WTC11 (cell line): Measurements from ENCODE around the gene STK17B. TPM values are rescaled to one million over a fixed set of nuclear protein-coding genes. Genes with fewer than 3 reads are reported as not detected.

ENCODE experiments used
- ATAC-seq: fragments of 200-7000 bp; cut with Tn5 transposase; 2 replicates; pipeline ENCODE4 v1.10.0; 2021; ENCODE audit warnings: mild to moderate bottlenecking, moderate library complexity
- CTCF ChIA-PET: fragments of 300-600 bp; sonication (Branson Sonifier 250); formaldehyde crosslinking; loops from one replicate; lab custom pipeline; 2021; ENCODE audit warnings: antibody characterized with exemption; lab: Charles Lee
- POLR2A ChIA-PET: fragments of 350-600 bp; sonication (Branson Sonifier 250); formaldehyde crosslinking; loops from one replicate; lab custom pipeline; 2021; ENCODE audit warnings: antibody characterized with exemption; lab: Charles Lee
- DNase-seq: peaks from one replicate; pipeline ENCODE4 v3.0.0; 2021; ENCODE audit warnings: low spot score
- H3K27ac Mint-ChIP-seq: 2 replicates; pipeline ENCODE4 v1.8.0; 2021; ENCODE audit warnings: mixed read lengths
- H3K27me3 Mint-ChIP-seq: 2 replicates; pipeline ENCODE4 v1.8.0; 2021; ENCODE audit warnings: low read depth, mild to moderate bottlenecking, moderate library complexity, mixed read lengths
- H3K36me3 Mint-ChIP-seq: 2 replicates; pipeline ENCODE4 v1.8.0; 2021; ENCODE audit warnings: mixed read lengths
- H3K4me1 Mint-ChIP-seq: 2 replicates; pipeline ENCODE4 v1.8.0; 2022; ENCODE audit warnings: mixed read lengths
- H3K4me3 Mint-ChIP-seq: 2 replicates; pipeline ENCODE4 v1.8.0; 2021; ENCODE audit warnings: mild to moderate bottlenecking, moderate library complexity, mixed read lengths
- H3K9me3 Mint-ChIP-seq: 2 replicates; pipeline ENCODE4 v1.8.0; 2021; ENCODE audit warnings: mixed read lengths
- AR ChIP-seq: fragments of 250-450 bp; sonication (Bioruptor Pico); IDR thresholded peaks from 2 replicates; pipeline ENCODE4 v1.9.0; 2021; ENCODE audit warnings: mild to moderate bottlenecking
- CREM ChIP-seq: sonication (generic); formaldehyde crosslinking; IDR thresholded peaks from 2 replicates; pipeline ENCODE4 v1.8.1; 2022; ENCODE audit warnings: mild to moderate bottlenecking, missing genetic modification reagents, moderate library complexity
- ERG ChIP-seq: fragments of 250-450 bp; sonication (Bioruptor Pico); IDR thresholded peaks from 2 replicates; pipeline ENCODE4 v1.8.0; 2021; ENCODE audit warnings: mild to moderate bottlenecking
- GRHL2 ChIP-seq: fragments of 250-450 bp; sonication (Bioruptor Pico); IDR thresholded peaks from 2 replicates; pipeline ENCODE4 v1.8.0; 2022; ENCODE audit warnings: mild to moderate bottlenecking, moderate library complexity; ENCODE audit not compliant: insufficient replicate concordance, severe bottlenecking
- GTF2I ChIP-seq: fragments of 250-450 bp; sonication (Bioruptor Pico); conservative IDR thresholded peaks from 2 replicates; pipeline ENCODE4 v1.4.0; 2021; ENCODE audit warnings: mild to moderate bottlenecking
- JAZF1 ChIP-seq: fragments of 250-450 bp; sonication (Bioruptor Pico); IDR thresholded peaks from 2 replicates; pipeline ENCODE4 v1.9.0; 2021; ENCODE audit warnings: moderate library complexity, mild to moderate bottlenecking, inconsistent platforms
- NFATC4 ChIP-seq: fragments of 250-450 bp; sonication (Bioruptor Pico); IDR thresholded peaks from 2 replicates; pipeline ENCODE4 v1.9.0; 2021; ENCODE audit warnings: mild to moderate bottlenecking
- NFYB ChIP-seq: sonication (generic); formaldehyde crosslinking; conservative IDR thresholded peaks from 2 replicates; pipeline ENCODE4 v1.8.0; 2022; ENCODE audit warnings: low read depth, missing genetic modification reagents
- PRRX2 ChIP-seq: fragments of 250-450 bp; sonication (Bioruptor Pico); IDR thresholded peaks from 2 replicates; pipeline ENCODE4 v1.8.0; 2021; ENCODE audit warnings: mild to moderate bottlenecking
- RELA ChIP-seq: sonication (generic); formaldehyde crosslinking; IDR thresholded peaks from 2 replicates; pipeline ENCODE4 v1.8.1; 2022; ENCODE audit warnings: missing genetic modification reagents, mild to moderate bottlenecking, borderline replicate concordance
- ZNF219 ChIP-seq: sonication (generic); formaldehyde crosslinking; IDR thresholded peaks from 2 replicates; pipeline ENCODE4 v1.8.0; 2023; ENCODE audit warnings: missing genetic modification reagents, mild to moderate bottlenecking, borderline replicate concordance
- ZNF416 ChIP-seq: fragments of 250-450 bp; sonication (Bioruptor Pico); IDR thresholded peaks from 2 replicates; pipeline ENCODE4 v1.9.0; 2021; ENCODE audit warnings: mild to moderate bottlenecking, inconsistent platforms
- ZNF425 ChIP-seq: fragments of 250-450 bp; sonication (Bioruptor Pico); conservative IDR thresholded peaks from 2 replicates; pipeline ENCODE4 v1.9.0; 2021; ENCODE audit warnings: mild to moderate bottlenecking
- total RNA-seq: library from RNA; stranded (reverse); gene quantifications from 3 replicates; pipeline ENCODE4 v1.2.3, GENCODE V29; 2021
- TF ChIP-seq, protein P1 (sequence below): sonication (generic); formaldehyde crosslinking; IDR thresholded peaks from 2 replicates; pipeline ENCODE4 v1.8.1; 2023; ENCODE audit warnings: mild to moderate bottlenecking, missing genetic modification reagents
- TF ChIP-seq, protein P2 (sequence below): fragments of 250-450 bp; sonication (Bioruptor Pico); IDR thresholded peaks from 2 replicates; pipeline ENCODE4 v1.9.0; 2021; ENCODE audit warnings: mild to moderate bottlenecking, borderline replicate concordance
- TF ChIP-seq, protein P3 (sequence below): sonication (generic); formaldehyde crosslinking; IDR thresholded peaks from 2 replicates; pipeline ENCODE4 v1.8.1; 2022; ENCODE audit warnings: mild to moderate bottlenecking, missing genetic modification reagents, moderate library complexity, borderline replicate concordance
- TF ChIP-seq, protein P4 (sequence below): sonication (generic); formaldehyde crosslinking; IDR thresholded peaks from 2 replicates; pipeline ENCODE4 v1.8.1; 2022; ENCODE audit warnings: missing genetic modification reagents, borderline replicate concordance
- TF ChIP-seq, protein P5 (sequence below): sonication (generic); formaldehyde crosslinking; IDR thresholded peaks from 2 replicates; pipeline ENCODE4 v1.8.1; 2022; ENCODE audit warnings: low read depth, missing genetic modification reagents, borderline replicate concordance

STK17B gene
- total RNA-seq, 1 experiment from 2014 or later, result 11.8 TPM

DNA sequence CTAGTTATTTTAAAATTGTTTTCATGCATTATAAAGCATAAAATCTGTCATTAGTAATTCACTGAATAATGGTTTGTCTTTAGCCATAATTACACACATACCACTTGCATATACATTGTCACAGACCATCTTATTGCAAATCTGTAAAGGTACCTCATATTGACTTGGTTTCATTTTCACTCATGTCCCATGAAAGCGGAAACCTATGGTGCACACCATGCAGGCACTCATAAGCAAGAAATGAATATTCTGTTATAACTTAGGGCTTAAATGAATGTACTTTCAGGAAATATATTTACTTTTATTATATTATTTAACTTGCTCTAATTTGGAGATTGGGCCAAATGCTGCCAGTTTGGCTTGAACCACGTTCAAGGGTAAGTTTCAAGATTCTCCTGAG is 29.2 kb upstream of the STK17B start:
- no peak overlapping the region for H3K27ac Mint-ChIP-seq
- H3K4me3 Mint-ChIP-seq, result no peak overlapping the region
- ATAC-seq, result no peak
- POLR2A ChIA-PET, result no interaction called here
- CTCF ChIA-PET, result interaction anchor here (1.0 kb wide), 1 partner anchor 20 kb away, joined by 3 read pairs; no protein-coding TSS in a partner anchor
- H3K36me3 Mint-ChIP-seq, result no peaks in the 10 kb centered on the region
- no peaks in the 10 kb centered on the region for H3K4me1 Mint-ChIP-seq
- TF ChIP-seq ZNF219 (no peak), NFYB (CRISPR knock-in tag) (no peak), ERG (no peak), JAZF1 (CRISPR knock-in tag) (no peak), GTF2I (no peak), ZNF416 (CRISPR knock-in tag) (no peak), NFATC4 (no peak), CREM (CRISPR knock-in tag) (no peak), AR (CRISPR knock-in tag) (no peak), RELA (CRISPR knock-in tag) (no peak), PRRX2 (CRISPR knock-in tag) (no peak)
- TF ChIP-seq, protein P1, sequence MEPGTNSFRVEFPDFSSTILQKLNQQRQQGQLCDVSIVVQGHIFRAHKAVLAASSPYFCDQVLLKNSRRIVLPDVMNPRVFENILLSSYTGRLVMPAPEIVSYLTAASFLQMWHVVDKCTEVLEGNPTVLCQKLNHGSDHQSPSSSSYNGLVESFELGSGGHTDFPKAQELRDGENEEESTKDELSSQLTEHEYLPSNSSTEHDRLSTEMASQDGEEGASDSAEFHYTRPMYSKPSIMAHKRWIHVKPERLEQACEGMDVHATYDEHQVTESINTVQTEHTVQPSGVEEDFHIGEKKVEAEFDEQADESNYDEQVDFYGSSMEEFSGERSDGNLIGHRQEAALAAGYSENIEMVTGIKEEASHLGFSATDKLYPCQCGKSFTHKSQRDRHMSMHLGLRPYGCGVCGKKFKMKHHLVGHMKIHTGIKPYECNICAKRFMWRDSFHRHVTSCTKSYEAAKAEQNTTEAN (CRISPR knock-in tag), result no peak
- TF ChIP-seq, protein P2, sequence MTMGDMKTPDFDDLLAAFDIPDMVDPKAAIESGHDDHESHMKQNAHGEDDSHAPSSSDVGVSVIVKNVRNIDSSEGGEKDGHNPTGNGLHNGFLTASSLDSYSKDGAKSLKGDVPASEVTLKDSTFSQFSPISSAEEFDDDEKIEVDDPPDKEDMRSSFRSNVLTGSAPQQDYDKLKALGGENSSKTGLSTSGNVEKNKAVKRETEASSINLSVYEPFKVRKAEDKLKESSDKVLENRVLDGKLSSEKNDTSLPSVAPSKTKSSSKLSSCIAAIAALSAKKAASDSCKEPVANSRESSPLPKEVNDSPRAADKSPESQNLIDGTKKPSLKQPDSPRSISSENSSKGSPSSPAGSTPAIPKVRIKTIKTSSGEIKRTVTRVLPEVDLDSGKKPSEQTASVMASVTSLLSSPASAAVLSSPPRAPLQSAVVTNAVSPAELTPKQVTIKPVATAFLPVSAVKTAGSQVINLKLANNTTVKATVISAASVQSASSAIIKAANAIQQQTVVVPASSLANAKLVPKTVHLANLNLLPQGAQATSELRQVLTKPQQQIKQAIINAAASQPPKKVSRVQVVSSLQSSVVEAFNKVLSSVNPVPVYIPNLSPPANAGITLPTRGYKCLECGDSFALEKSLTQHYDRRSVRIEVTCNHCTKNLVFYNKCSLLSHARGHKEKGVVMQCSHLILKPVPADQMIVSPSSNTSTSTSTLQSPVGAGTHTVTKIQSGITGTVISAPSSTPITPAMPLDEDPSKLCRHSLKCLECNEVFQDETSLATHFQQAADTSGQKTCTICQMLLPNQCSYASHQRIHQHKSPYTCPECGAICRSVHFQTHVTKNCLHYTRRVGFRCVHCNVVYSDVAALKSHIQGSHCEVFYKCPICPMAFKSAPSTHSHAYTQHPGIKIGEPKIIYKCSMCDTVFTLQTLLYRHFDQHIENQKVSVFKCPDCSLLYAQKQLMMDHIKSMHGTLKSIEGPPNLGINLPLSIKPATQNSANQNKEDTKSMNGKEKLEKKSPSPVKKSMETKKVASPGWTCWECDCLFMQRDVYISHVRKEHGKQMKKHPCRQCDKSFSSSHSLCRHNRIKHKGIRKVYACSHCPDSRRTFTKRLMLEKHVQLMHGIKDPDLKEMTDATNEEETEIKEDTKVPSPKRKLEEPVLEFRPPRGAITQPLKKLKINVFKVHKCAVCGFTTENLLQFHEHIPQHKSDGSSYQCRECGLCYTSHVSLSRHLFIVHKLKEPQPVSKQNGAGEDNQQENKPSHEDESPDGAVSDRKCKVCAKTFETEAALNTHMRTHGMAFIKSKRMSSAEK (CRISPR knock-in tag), result no peak
- TF ChIP-seq, protein P3, sequence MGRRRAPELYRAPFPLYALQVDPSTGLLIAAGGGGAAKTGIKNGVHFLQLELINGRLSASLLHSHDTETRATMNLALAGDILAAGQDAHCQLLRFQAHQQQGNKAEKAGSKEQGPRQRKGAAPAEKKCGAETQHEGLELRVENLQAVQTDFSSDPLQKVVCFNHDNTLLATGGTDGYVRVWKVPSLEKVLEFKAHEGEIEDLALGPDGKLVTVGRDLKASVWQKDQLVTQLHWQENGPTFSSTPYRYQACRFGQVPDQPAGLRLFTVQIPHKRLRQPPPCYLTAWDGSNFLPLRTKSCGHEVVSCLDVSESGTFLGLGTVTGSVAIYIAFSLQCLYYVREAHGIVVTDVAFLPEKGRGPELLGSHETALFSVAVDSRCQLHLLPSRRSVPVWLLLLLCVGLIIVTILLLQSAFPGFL (CRISPR knock-in tag), result no peak
- TF ChIP-seq, all 79 proteins: peak for 0
- no peak for DNase-seq
- H3K9me3 Mint-ChIP-seq, result no peaks in the 10 kb centered on the region
- H3K27me3 Mint-ChIP-seq, result no peaks in the 10 kb centered on the region

GRCh38 chr2:196195758-196196157 is 24.4 kb upstream of the STK17B start:
- no peaks in the 10 kb centered on the region for H3K36me3 Mint-ChIP-seq
- no peaks in the 10 kb centered on the region for H3K9me3 Mint-ChIP-seq
- no peaks in the 10 kb centered on the region for H3K27me3 Mint-ChIP-seq
- TF ChIP-seq, protein P4, sequence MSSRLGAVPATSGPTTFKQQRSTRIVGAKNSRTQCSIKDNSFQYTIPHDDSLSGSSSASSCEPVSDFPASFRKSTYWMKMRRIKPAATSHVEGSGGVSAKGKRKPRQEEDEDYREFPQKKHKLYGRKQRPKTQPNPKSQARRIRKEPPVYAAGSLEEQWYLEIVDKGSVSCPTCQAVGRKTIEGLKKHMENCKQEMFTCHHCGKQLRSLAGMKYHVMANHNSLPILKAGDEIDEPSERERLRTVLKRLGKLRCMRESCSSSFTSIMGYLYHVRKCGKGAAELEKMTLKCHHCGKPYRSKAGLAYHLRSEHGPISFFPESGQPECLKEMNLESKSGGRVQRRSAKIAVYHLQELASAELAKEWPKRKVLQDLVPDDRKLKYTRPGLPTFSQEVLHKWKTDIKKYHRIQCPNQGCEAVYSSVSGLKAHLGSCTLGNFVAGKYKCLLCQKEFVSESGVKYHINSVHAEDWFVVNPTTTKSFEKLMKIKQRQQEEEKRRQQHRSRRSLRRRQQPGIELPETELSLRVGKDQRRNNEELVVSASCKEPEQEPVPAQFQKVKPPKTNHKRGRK, result no peak
- TF ChIP-seq, protein P5, sequence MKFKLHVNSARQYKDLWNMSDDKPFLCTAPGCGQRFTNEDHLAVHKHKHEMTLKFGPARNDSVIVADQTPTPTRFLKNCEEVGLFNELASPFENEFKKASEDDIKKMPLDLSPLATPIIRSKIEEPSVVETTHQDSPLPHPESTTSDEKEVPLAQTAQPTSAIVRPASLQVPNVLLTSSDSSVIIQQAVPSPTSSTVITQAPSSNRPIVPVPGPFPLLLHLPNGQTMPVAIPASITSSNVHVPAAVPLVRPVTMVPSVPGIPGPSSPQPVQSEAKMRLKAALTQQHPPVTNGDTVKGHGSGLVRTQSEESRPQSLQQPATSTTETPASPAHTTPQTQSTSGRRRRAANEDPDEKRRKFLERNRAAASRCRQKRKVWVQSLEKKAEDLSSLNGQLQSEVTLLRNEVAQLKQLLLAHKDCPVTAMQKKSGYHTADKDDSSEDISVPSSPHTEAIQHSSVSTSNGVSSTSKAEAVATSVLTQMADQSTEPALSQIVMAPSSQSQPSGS, result no peak
- TF ChIP-seq GRHL2, result no peak
- TF ChIP-seq ZNF425, result no peak
- no peak overlapping the region for H3K4me3 Mint-ChIP-seq
- H3K27ac Mint-ChIP-seq, result no peak overlapping the region
- CTCF ChIA-PET, result no interaction called here
- H3K4me1 Mint-ChIP-seq, result no peaks in the 10 kb centered on the region
- no peak for ATAC-seq
- POLR2A ChIA-PET, result no interaction called here
- no peak for DNase-seq
